ENCODE measurements around the gene MACROD2.

MACROD2 gene

GRCh38 chr20:15047601-15048000, 1052.3 kb downstream of the MACROD2 start:
- FAIRE-seq, result no peak
- TF ChIP-seq POLR2A (IDR thresholded peaks at IDR 0.05; ENCODE audit: low read depth, low read length) (no peak), POLR2AphosphoS5 (IDR thresholded peaks at IDR 0.05; ENCODE audit: low read depth, low read length) (no peak), TAF1 (IDR thresholded peaks at IDR 0.05; ENCODE audit: low read depth, low read length) (no peak), PAX5 (IDR thresholded peaks at IDR 0.05; ENCODE audit: insufficient read depth, low read length, severe bottlenecking) (no peak), POU2F2 (IDR thresholded peaks at IDR 0.05; ENCODE audit: low read depth, low read length) (no peak), SPI1 (IDR thresholded peaks at IDR 0.05; ENCODE audit: low read depth, low read length) (no peak)
- no peak for DNase-seq (ENCODE audit: insufficient read length, low spot score)

DNA sequence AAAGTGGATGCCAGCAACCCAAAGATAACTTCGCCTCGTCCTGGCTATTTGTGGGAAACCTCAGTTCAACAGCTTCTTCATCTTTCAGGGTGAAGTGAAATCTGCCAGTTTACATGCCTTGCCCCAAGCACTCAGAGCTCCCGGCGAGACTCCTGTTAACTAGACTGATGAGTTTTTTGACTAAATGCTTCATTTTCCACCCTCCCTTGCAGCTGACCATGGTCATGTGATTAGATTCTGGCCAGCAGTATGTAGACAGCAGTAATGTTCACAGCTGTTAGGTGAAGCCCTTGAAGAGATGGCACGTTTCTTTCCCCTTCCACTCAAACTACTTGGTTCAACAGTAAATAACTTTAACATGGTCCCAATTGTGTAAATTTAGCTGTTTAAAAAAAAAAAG, 1060.9 kb downstream of the MACROD2 start:
- FAIRE-seq (no peak), DNase-seq (ENCODE audit: insufficient read length, low spot score) (no peak)
- TF ChIP-seq SPI1 (IDR thresholded peaks at IDR 0.05; ENCODE audit: low read depth, low read length), result no peak
- no peak for TF ChIP-seq POLR2A (IDR thresholded peaks at IDR 0.05; ENCODE audit: low read depth, low read length)
- no peak for TF ChIP-seq PAX5 (IDR thresholded peaks at IDR 0.05; ENCODE audit: insufficient read depth, low read length, severe bottlenecking)
- TF ChIP-seq POLR2AphosphoS5 (IDR thresholded peaks at IDR 0.05; ENCODE audit: low read depth, low read length), result no peak
- no peak for TF ChIP-seq POU2F2 (IDR thresholded peaks at IDR 0.05; ENCODE audit: low read depth, low read length)
- TF ChIP-seq TAF1 (IDR thresholded peaks at IDR 0.05; ENCODE audit: low read depth, low read length), result no peak

DNA sequence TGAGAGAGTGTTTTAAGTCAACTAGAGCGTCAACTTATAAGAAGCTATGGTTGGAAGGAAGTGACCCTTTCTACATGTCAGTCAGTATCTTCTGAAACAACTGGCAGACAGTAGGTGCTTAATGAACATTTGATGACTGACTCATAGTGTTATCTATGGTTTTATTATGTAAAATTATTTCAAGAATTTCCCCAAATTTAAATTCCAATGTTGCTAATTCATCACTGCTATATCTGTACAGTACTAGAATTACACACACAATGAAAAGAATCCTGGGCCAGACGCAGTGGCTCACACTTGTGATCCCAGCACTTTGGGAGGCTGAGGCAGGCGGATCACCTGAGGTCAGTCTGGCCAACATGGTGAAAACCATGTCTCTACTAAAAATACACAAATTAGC, 1063.5 kb downstream of the MACROD2 start:
- FAIRE-seq, result no peak

DNA sequence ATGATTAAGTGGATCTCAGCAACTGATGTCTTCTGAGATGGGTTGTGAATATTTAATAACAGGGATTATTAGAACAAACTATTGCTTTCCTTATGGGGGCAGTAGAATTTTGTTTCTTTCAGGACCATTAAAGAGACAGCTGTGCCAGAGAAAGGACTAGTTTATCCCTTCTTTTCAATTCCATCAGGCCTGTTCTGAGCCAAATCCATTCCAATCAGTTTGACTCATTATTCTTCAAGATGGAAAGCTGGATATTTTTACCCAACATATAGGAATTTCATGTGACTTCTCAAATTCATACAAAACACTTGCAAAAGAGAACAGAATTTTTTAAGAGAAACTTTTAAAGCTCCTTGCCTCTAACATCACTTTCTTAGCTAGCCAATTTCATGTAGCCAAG, 1064.1 kb downstream of the MACROD2 start:
- TF ChIP-seq POLR2AphosphoS5 (IDR thresholded peaks at IDR 0.05; ENCODE audit: low read depth, low read length) (no peak), TAF1 (IDR thresholded peaks at IDR 0.05; ENCODE audit: low read depth, low read length) (no peak), SPI1 (IDR thresholded peaks at IDR 0.05; ENCODE audit: low read depth, low read length) (no peak), POU2F2 (IDR thresholded peaks at IDR 0.05; ENCODE audit: low read depth, low read length) (no peak), PAX5 (IDR thresholded peaks at IDR 0.05; ENCODE audit: insufficient read depth, low read length, severe bottlenecking) (no peak), POLR2A (IDR thresholded peaks at IDR 0.05; ENCODE audit: low read depth, low read length) (no peak)
- no peak for FAIRE-seq
- no peak for DNase-seq (ENCODE audit: insufficient read length, low spot score)

More for the DNA sequence above, 1063.5 kb downstream of the MACROD2 start:
- TF ChIP-seq POLR2AphosphoS5 (IDR thresholded peaks at IDR 0.05; ENCODE audit: low read depth, low read length), result no peak
- no peak for TF ChIP-seq TAF1 (IDR thresholded peaks at IDR 0.05; ENCODE audit: low read depth, low read length)
- TF ChIP-seq SPI1 (IDR thresholded peaks at IDR 0.05; ENCODE audit: low read depth, low read length), result no peak
- no peak for TF ChIP-seq POLR2A (IDR thresholded peaks at IDR 0.05; ENCODE audit: low read depth, low read length)
- no peak for DNase-seq (ENCODE audit: insufficient read length, low spot score)

- TF ChIP-seq PAX5 (IDR thresholded peaks at IDR 0.05; ENCODE audit: insufficient read depth, low read length, severe bottlenecking) (no peak), POLR2AphosphoS5 (IDR thresholded peaks at IDR 0.05; ENCODE audit: low read depth, low read length) (no peak), POLR2A (IDR thresholded peaks at IDR 0.05; ENCODE audit: low read depth, low read length) (no peak), POU2F2 (IDR thresholded peaks at IDR 0.05; ENCODE audit: low read depth, low read length) (no peak), TAF1 (IDR thresholded peaks at IDR 0.05; ENCODE audit: low read depth, low read length) (no peak), SPI1 (IDR thresholded peaks at IDR 0.05; ENCODE audit: low read depth, low read length) (no peak)
- DNase-seq (ENCODE audit: insufficient read length, low spot score) (no peak), FAIRE-seq (no peak)
Measured at GRCh38 chr20:15060265-15061060, 1065.1 kb downstream of the MACROD2 start.

GRCh38 chr20:15061061-15061430, 1065.7 kb downstream of the MACROD2 start:
- no peak for FAIRE-seq
- DNase-seq (ENCODE audit: insufficient read length, low spot score), result no peak
- TF ChIP-seq POLR2AphosphoS5 (IDR thresholded peaks at IDR 0.05; ENCODE audit: low read depth, low read length) (no peak), SPI1 (IDR thresholded peaks at IDR 0.05; ENCODE audit: low read depth, low read length) (no peak), POLR2A (IDR thresholded peaks at IDR 0.05; ENCODE audit: low read depth, low read length) (no peak), PAX5 (IDR thresholded peaks at IDR 0.05; ENCODE audit: insufficient read depth, low read length, severe bottlenecking) (no peak), POU2F2 (IDR thresholded peaks at IDR 0.05; ENCODE audit: low read depth, low read length) (no peak), TAF1 (IDR thresholded peaks at IDR 0.05; ENCODE audit: low read depth, low read length) (no peak)

- TF ChIP-seq SPI1 (IDR thresholded peaks at IDR 0.05; ENCODE audit: low read depth, low read length), result no peak
- TF ChIP-seq POLR2A (IDR thresholded peaks at IDR 0.05; ENCODE audit: low read depth, low read length), result no peak
- no peak for TF ChIP-seq POU2F2 (IDR thresholded peaks at IDR 0.05; ENCODE audit: low read depth, low read length)
- TF ChIP-seq POLR2AphosphoS5 (IDR thresholded peaks at IDR 0.05; ENCODE audit: low read depth, low read length), result no peak
- TF ChIP-seq PAX5 (IDR thresholded peaks at IDR 0.05; ENCODE audit: insufficient read depth, low read length, severe bottlenecking), result no peak
- no peak for TF ChIP-seq TAF1 (IDR thresholded peaks at IDR 0.05; ENCODE audit: low read depth, low read length)
- DNase-seq (ENCODE audit: insufficient read length, low spot score), result no peak
- FAIRE-seq, result no peak
Measured at GRCh38 chr20:15061955-15062354, 1066.6 kb downstream of the MACROD2 start.

DNA sequence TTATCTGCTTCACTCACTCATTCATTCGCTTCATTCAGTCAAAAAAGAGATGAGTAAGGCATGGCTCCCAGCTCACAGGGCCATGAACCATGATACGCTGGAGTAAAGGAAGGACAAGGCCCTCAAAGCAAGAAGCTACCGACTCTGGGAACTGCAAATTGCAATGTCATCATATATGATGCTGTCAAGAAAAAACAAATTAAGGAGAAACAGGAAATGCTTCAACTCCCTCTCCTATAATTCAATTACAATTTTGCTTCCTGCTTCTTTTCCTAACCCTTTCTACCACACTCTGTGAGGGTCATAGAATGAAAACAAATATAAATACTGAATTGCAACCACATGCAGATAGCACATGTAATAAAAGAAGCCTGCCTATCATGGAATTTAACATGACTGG, 1067.8 kb downstream of the MACROD2 start:
- DNase-seq (ENCODE audit: insufficient read length, low spot score), result no peak
- no peak for FAIRE-seq
- no peak for TF ChIP-seq POU2F2 (IDR thresholded peaks at IDR 0.05; ENCODE audit: low read depth, low read length)
- TF ChIP-seq SPI1 (IDR thresholded peaks at IDR 0.05; ENCODE audit: low read depth, low read length), result no peak
- no peak for TF ChIP-seq POLR2A (IDR thresholded peaks at IDR 0.05; ENCODE audit: low read depth, low read length)
- TF ChIP-seq PAX5 (IDR thresholded peaks at IDR 0.05; ENCODE audit: insufficient read depth, low read length, severe bottlenecking), result no peak
- TF ChIP-seq TAF1 (IDR thresholded peaks at IDR 0.05; ENCODE audit: low read depth, low read length), result no peak

- no peak for FAIRE-seq
Measured at GRCh38 chr20:15064741-15065140, 1069.4 kb downstream of the MACROD2 start.

More at GRCh38 chr20:15064741-15065140, 1069.4 kb downstream of the MACROD2 start:
- no peak for DNase-seq (ENCODE audit: insufficient read length, low spot score)
- TF ChIP-seq TAF1 (IDR thresholded peaks at IDR 0.05; ENCODE audit: low read depth, low read length) (no peak), PAX5 (IDR thresholded peaks at IDR 0.05; ENCODE audit: insufficient read depth, low read length, severe bottlenecking) (no peak), POU2F2 (IDR thresholded peaks at IDR 0.05; ENCODE audit: low read depth, low read length) (no peak), POLR2AphosphoS5 (IDR thresholded peaks at IDR 0.05; ENCODE audit: low read depth, low read length) (no peak), POLR2A (IDR thresholded peaks at IDR 0.05; ENCODE audit: low read depth, low read length) (no peak), SPI1 (IDR thresholded peaks at IDR 0.05; ENCODE audit: low read depth, low read length) (no peak)
